ENCODE data around the gene TARBP1.
A peak's percentile ranks its signal among the peaks of the same experiment; 100 is the strongest.

TARBP1 gene

GRCh38 chr1:234479866-234480265 is 887 bp upstream of the TARBP1 start:
- DNase-seq, result no peak

- DNase-seq, result no peak
These were observed 256 bp upstream of the TARBP1 start for GRCh38 chr1:234479310-234479559.

GRCh38 chr1:234478152-234478480 is 863 bp downstream of the TARBP1 start:
- DNase-seq, result no peak

GRCh38 chr1:234477386-234478151 is 1.4 kb downstream of the TARBP1 start:
- DNase-seq, result no peak

GRCh38 chr1:234476172-234476571 is 2.8 kb downstream of the TARBP1 start:
- peak; percentile 45 for DNase-seq

GRCh38 chr1:234475167-234475793 is 3.7 kb downstream of the TARBP1 start:
- no peak for DNase-seq

GRCh38 chr1:234474375-234474774 is 4.6 kb downstream of the TARBP1 start:
- DNase-seq, result no peak

GRCh38 chr1:234473118-234473517 is 5.9 kb downstream of the TARBP1 start:
- peak; percentile 20 for DNase-seq

- DNase-seq, result no peak
These were observed 9.6 kb downstream of the TARBP1 start for GRCh38 chr1:234469376-234469775.

GRCh38 chr1:234468580-234468979 is 10.4 kb downstream of the TARBP1 start:
- no peak for DNase-seq

- DNase-seq, result no peak
These were observed 11.2 kb downstream of the TARBP1 start for GRCh38 chr1:234467821-234468220.

- DNase-seq, result no peak
These were observed 12.0 kb downstream of the TARBP1 start for GRCh38 chr1:234466945-234467344.

GRCh38 chr1:234463749-234464148 is 15.2 kb downstream of the TARBP1 start:
- no peak for DNase-seq

- DNase-seq, result no peak
These were observed 18.3 kb downstream of the TARBP1 start for GRCh38 chr1:234460652-234461051.

GRCh38 chr1:234458352-234459017 is 20.5 kb downstream of the TARBP1 start:
- DNase-seq, result no peak

GRCh38 chr1:234454926-234455325 is 24.1 kb downstream of the TARBP1 start:
- DNase-seq, result peak; percentile 8

- no peak for DNase-seq
These were observed 26.5 kb downstream of the TARBP1 start for GRCh38 chr1:234452406-234452965.

GRCh38 chr1:234440348-234440747 is 38.6 kb downstream of the TARBP1 start:
- DNase-seq, result no peak

- DNase-seq, result no peak
These were observed 40.4 kb downstream of the TARBP1 start for GRCh38 chr1:234438579-234438978.

- no peak for DNase-seq
These were observed 41.4 kb downstream of the TARBP1 start for GRCh38 chr1:234437423-234438171.

- DNase-seq, result no peak
These were observed 43.4 kb downstream of the TARBP1 start for GRCh38 chr1:234435620-234436019.

GRCh38 chr1:234434706-234435105 is 44.3 kb downstream of the TARBP1 start:
- DNase-seq, result no peak

- DNase-seq, result no peak
These were observed 45.3 kb downstream of the TARBP1 start for GRCh38 chr1:234433563-234434285.
